Transverse colon (tissue), 4 donors: Measurements from ENCODE around the gene LRP10. TPM values are rescaled to one million over a fixed set of nuclear protein-coding genes. Genes with fewer than 3 reads are reported as not detected.
"Not testable (repeated sequence)": the region's sequence is repeated elsewhere in the genome, so short reads cannot be mapped to it uniquely, and the experiment has no call there.

Experiments
- DNase-seq: peaks from one replicate; pipeline ENCODE4 v3.0.0-alpha.2; 2019
- H3K27ac ChIP-seq, 4 donors: fragments of 200-600 bp; sonication (generic); 2 replicates each; pipeline ENCODE4 v1.5.1; 2016 to 2018; ENCODE audit warnings: inconsistent platforms in 4 of 4
- H3K27me3 ChIP-seq: fragments of 200-600 bp; sonication (generic); 2 replicates; pipeline ENCODE4 v1.5.1; 2017; ENCODE audit warnings: inconsistent platforms
- H3K36me3 ChIP-seq, 4 donors: fragments of 200-600 bp; sonication (generic); 2 replicates each; pipeline ENCODE4 v1.5.1; 2017 to 2019; ENCODE audit warnings: inconsistent platforms in 4 of 4
- H3K4me1 ChIP-seq, 4 donors: fragments of 200-600 bp; sonication (generic); 2 replicates each; pipeline ENCODE4 v1.5.1; 2017 to 2020; ENCODE audit warnings: inconsistent platforms in 4 of 4
- H3K4me3 ChIP-seq, 4 donors: fragments of 200-600 bp; sonication (generic); 1 replicate in 1 of 4; 2 replicates in 3 of 4; pipeline versions ENCODE4 v1.5.1 to v1.6.1; 2017 to 2019; ENCODE audit warnings: inconsistent platforms in 4 of 4
- H3K9me3 ChIP-seq, 2 donors: fragments of 200-600 bp; sonication (generic); 2 replicates each; pipeline ENCODE4 v1.5.1; 2017 to 2019; ENCODE audit warnings: inconsistent platforms in 2 of 2
- EP300 ChIP-seq: sonication (generic); formaldehyde crosslinking; IDR thresholded peaks from one replicate; pipeline ENCODE4 v1.6.1; 2017; ENCODE audit warnings: antibody characterized with exemption, low read depth
- POLR2A ChIP-seq: fragments of 450-650 bp; IDR thresholded peaks from one replicate; pipeline ENCODE4 v1.6.1; 2016; ENCODE audit warnings: antibody characterized with exemption, mild to moderate bottlenecking, moderate library complexity
- POLR2AphosphoS5 ChIP-seq, 3 donors: sonication (generic); formaldehyde crosslinking; IDR thresholded peaks; one replicate each; pipeline ENCODE4 v1.6.1; 2016; ENCODE audit warnings: antibody characterized with exemption in 3 of 3
- WGBS, 2 donors: methylation state at CpG; one replicate each; pipeline ENCODE4 v1.1.5; 2018; ENCODE audit warnings: low coverage in 1 of 2; 5-methylcytosine and 5-hydroxymethylcytosine counted together
- in situ Hi-C, 4 donors: fragments of 200-750 bp; cut with MboI; loops; one replicate each; pipeline versions ENCODE4 v1.15.0 to v1.15.1; 2017; ENCODE audit warnings: low sequenced_read_pairs in 3 of 4, low pct_ligation_motif_present in 1 of 4, low pct_unique_long_range_greater_than_20kb in 1 of 4
- intact Hi-C: fragments of 100-400 bp; cut with DNase I; formaldehyde crosslinking; loops from one replicate; pipeline ENCODE4 v1.15.1; 2023; ENCODE audit warnings: low total_unique reads
- total RNA-seq, 4 donors: library from RNA; depleted of rRNA; stranded (reverse); fragments of >200 nt; gene quantifications; one replicate each; pipeline ENCODE4 v1.1.0, GENCODE V29; 2016
- TF ChIP-seq, protein P1 (sequence below), 5 experiments: fragments of 200-600 bp in 3 of 5; fragments of 450-650 bp in 2 of 5; sonication (generic) in 3 of 5; IDR thresholded peaks; 1 replicate in 2 of 5; 2 replicates in 3 of 5; pipeline ENCODE4 v1.5.1; 2016 to 2017; ENCODE audit warnings: antibody characterized with exemption in 5 of 5, inconsistent platforms in 3 of 5, mild to moderate bottlenecking in 2 of 5, moderate library complexity in 1 of 5

Gene LRP10
- total RNA-seq, 4 donors from 2014 or later = 88.8 to 232 (median 180) TPM

DNA sequence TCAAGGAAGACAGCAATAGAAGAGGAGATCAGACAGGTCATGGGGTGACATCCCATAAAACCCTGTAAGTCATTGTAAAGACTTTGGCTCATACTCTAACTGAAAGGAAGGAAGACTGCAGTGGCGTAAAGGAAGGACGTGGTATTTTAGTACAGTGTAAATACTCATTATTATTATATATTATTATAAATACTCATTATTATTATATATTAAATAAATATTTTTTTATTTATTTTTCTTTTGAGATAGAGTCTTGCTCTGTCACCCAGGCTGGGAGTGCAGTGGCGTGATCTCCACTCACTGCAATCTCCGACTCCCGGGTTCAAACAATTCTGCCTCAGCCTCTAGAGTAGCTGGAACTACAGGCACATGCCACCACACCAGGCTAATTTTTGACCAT is 15.1 kb upstream of the LRP10 start:
- Histone ChIP-seq H3K27ac (no peak overlapping the region), H3K9me3 (no peaks in the 10 kb centered on the region), H3K36me3 (no peaks in the 10 kb centered on the region), H3K4me3 (no peak overlapping the region), H3K27me3 (no peaks in the 10 kb centered on the region), H3K4me1 (peaks cover 2 to 19% (median 11%) of the 10 kb centered on the region in 4 donors)
- TF ChIP-seq EP300 (no peak), POLR2A (no peak), POLR2AphosphoS5 (IDR thresholded peaks at IDR 0.05) (no peak)
- TF ChIP-seq, protein P1, sequence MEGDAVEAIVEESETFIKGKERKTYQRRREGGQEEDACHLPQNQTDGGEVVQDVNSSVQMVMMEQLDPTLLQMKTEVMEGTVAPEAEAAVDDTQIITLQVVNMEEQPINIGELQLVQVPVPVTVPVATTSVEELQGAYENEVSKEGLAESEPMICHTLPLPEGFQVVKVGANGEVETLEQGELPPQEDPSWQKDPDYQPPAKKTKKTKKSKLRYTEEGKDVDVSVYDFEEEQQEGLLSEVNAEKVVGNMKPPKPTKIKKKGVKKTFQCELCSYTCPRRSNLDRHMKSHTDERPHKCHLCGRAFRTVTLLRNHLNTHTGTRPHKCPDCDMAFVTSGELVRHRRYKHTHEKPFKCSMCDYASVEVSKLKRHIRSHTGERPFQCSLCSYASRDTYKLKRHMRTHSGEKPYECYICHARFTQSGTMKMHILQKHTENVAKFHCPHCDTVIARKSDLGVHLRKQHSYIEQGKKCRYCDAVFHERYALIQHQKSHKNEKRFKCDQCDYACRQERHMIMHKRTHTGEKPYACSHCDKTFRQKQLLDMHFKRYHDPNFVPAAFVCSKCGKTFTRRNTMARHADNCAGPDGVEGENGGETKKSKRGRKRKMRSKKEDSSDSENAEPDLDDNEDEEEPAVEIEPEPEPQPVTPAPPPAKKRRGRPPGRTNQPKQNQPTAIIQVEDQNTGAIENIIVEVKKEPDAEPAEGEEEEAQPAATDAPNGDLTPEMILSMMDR (IDR thresholded peaks at IDR 0.05) = no peak
- DNase-seq = no peak
- in situ Hi-C loops (loop anchor here in 2 of 4 donors (25.0 kb wide), 1 partner anchor 294 kb away; no protein-coding TSS in a partner anchor), intact Hi-C loops (loop anchor here (10.0 kb wide), 1 partner anchor 302 kb away; no protein-coding TSS in a partner anchor)
- WGBS, 2 donors = 90 to 98% methylated on average over 2 to 5 of the region's 5 CpGs

DNA sequence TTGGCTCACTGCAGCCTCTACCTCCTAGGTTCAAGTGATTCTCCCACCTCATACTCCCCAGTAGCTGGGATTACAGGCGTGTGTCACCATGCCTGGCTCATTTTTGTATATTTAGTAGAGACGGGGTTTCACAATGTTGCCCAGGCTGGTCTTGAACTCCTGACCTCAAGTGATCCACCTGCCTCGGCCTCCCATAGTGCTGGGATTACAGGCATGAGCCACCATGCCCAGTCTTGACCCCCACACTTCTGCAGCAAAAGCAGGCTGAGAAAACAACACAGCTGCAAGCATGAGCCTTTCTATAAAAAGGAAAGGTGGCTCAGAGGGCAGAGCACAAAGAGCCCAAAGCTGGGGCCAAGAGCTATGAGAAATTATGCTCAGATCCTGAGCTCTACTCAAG is 11.2 kb upstream of the LRP10 start:
- H3K9me3 ChIP-seq, H3K27ac ChIP-seq, intact Hi-C loops, H3K4me1 ChIP-seq, H3K36me3 ChIP-seq, H3K4me3 ChIP-seq, DNase-seq, H3K27me3 ChIP-seq: not testable (repeated sequence)
- 76 to 100% methylated on average over 1 to 3 of the region's 3 CpGs for WGBS, 2 donors
- in situ Hi-C loops = loop anchor here in 2 of 4 donors (25.0 kb wide), 1 partner anchor 298 kb away; no protein-coding TSS in a partner anchor

DNA sequence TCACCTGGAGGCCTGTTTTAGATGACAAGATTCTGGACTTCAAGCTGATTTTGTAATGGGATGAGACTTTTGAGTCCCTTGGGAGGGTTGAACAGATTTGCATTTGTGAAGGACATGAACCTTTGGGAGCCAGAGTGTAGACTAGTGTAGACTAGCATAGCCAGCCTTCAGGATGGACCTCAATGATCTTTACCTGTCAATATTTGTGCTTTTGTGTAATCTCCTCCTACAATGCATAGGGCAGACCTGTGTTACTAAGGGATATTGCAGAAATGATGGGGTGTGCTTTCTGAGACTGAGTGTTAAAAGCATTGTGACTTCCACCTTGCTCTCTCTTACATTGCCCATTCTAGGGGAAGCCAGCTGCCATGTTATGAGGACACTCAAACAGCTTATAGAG is 9.9 kb upstream of the LRP10 start:
- TF ChIP-seq POLR2A = no peak
- TF ChIP-seq POLR2AphosphoS5 (IDR thresholded peaks at IDR 0.05) = no peak
- TF ChIP-seq, protein P1 (IDR thresholded peaks at IDR 0.05) = no peak
- no peak for TF ChIP-seq EP300
- DNase-seq = no peak
- Histone ChIP-seq H3K36me3 (no peaks in the 10 kb centered on the region), H3K4me1 (peaks cover 0 to 4% (median 2%) of the 10 kb centered on the region in 4 donors), H3K27me3 (no peaks in the 10 kb centered on the region), H3K9me3 (no peaks in the 10 kb centered on the region), H3K27ac (no peak overlapping the region), H3K4me3 (no peak overlapping the region)
- in situ Hi-C loops (loop anchor here in 2 of 4 donors (25.0 kb wide), 1 partner anchor 299 kb away; no protein-coding TSS in a partner anchor), intact Hi-C loops (no loop called here)

DNA sequence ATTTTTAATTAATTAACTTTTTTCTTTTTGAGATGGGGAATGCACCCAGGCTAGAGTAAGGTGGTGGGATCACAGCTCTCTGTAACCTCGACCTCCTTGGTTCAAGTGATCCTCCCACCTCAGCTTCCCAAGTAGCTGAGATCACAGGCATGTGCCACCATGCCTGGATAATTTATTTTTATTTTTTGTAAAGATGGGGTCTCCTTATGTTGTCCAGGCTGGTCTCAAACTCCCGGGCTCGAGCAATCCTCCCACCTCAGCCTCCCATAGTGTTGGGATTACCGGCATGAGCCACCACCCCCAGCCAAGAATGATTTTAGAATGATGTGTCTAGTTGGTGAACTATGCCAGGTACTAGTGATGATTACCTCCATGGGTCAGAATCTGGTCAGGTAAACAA is 6.6 kb upstream of the LRP10 start:
- Histone ChIP-seq H3K36me3 (no peaks in the 10 kb centered on the region), H3K27me3 (no peaks in the 10 kb centered on the region), H3K9me3 (no peaks in the 10 kb centered on the region), H3K4me3 (no peak overlapping the region), H3K27ac (no peak overlapping the region), H3K4me1 (peaks cover 0 to 7% (median 5%) of the 10 kb centered on the region in 4 donors)
- in situ Hi-C loops = loop anchor here in 2 of 4 donors (25.0 kb wide), 1 partner anchor 303 kb away; no protein-coding TSS in a partner anchor
- DNase-seq = no peak
- 91% methylated on average over 4 of the region's 4 CpGs; no CpG with 5 or more reads in 1 of the 2 donors for WGBS, 2 donors
- intact Hi-C loops = no loop called here
- TF ChIP-seq EP300 = no peak
- no peak for TF ChIP-seq POLR2AphosphoS5 (IDR thresholded peaks at IDR 0.05)
- TF ChIP-seq, protein P1 (IDR thresholded peaks at IDR 0.05) = no peak
- TF ChIP-seq POLR2A = no peak
